Measurements from ENCODE around the gene ENOX1.

The ENOX1 gene

GRCh38 chr13:43232873-43233265 is 553.9 kb downstream of the ENOX1 start:
- no peaks in the 10 kb centered on the region for H3K27me3 Mint-ChIP-seq (ENCODE audit: low read depth)
- H3K4me1 Mint-ChIP-seq = peaks cover 14% of the 10 kb centered on the region
- no peak overlapping the region for H3K4me3 Mint-ChIP-seq
- H3K27ac Mint-ChIP-seq = no peak overlapping the region
- TF ChIP-seq CTCF (IDR thresholded peaks at IDR 0.05; ENCODE audit: unreplicated experiment in 3 of 3) = no peak
- H3K9me3 Mint-ChIP-seq = no peaks in the 10 kb centered on the region
- H3K36me3 Mint-ChIP-seq (ENCODE audit: low read depth) = no peaks in the 10 kb centered on the region

DNA sequence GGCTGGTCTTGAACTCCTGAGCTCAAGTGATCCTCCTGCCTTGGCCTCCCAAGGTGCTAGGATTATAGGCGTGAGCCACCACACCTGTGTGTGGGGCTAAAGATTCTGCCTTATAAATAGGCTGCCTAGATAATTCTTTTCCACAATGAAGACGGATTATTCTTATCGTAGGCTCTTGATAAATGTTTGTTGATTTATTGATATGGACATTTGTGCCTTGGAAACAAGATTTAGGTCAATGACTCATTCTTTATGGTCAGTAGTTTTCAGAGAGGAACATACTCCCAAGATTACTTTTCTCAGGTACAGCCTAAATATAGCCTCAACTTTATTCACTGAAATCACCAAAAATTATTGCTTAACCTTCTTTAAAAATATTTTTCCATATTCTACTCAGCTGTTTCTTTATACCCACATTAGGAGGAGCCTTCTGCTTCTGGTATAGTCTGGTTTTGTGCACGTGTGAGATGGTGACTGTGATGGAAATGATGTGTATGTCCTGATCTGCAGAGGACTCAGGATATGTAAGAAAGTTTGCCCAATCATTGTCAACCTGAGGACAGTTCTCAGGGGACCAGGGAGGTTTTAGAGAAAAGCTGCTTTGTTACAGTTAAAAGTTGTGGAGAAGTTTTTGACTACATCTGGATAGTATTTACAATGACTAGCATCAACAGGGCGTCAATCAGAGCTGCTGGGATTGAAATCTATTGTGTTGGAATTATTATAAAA is 554.5 kb downstream of the ENOX1 start:
- H3K9me3 Mint-ChIP-seq = no peaks in the 10 kb centered on the region
- H3K4me1 Mint-ChIP-seq = peaks cover 14% of the 10 kb centered on the region
- no peaks in the 10 kb centered on the region for H3K27me3 Mint-ChIP-seq (ENCODE audit: low read depth)
- TF ChIP-seq CTCF (IDR thresholded peaks at IDR 0.05; ENCODE audit: unreplicated experiment in 3 of 3) = no peak
- no peak overlapping the region for H3K4me3 Mint-ChIP-seq
- H3K36me3 Mint-ChIP-seq (ENCODE audit: low read depth) = no peaks in the 10 kb centered on the region
- no peak overlapping the region for H3K27ac Mint-ChIP-seq

- H3K9me3 Mint-ChIP-seq = no peaks in the 10 kb centered on the region
- no peak for TF ChIP-seq CTCF (IDR thresholded peaks at IDR 0.05; ENCODE audit: unreplicated experiment in 3 of 3)
- H3K4me3 Mint-ChIP-seq = no peak overlapping the region
- H3K36me3 Mint-ChIP-seq (ENCODE audit: low read depth) = no peaks in the 10 kb centered on the region
- H3K27me3 Mint-ChIP-seq (ENCODE audit: low read depth) = peaks cover 3% of the 10 kb centered on the region
- H3K4me1 Mint-ChIP-seq = peaks cover 14% of the 10 kb centered on the region
- H3K27ac Mint-ChIP-seq = no peak overlapping the region
These were observed 555.8 kb downstream of the ENOX1 start for GRCh38 chr13:43230989-43231388.

GRCh38 chr13:43229506-43229905 is 557.3 kb downstream of the ENOX1 start:
- Mint-ChIP-seq H3K27ac (no peak overlapping the region), H3K27me3 (ENCODE audit: low read depth) (peaks cover 3% of the 10 kb centered on the region), H3K36me3 (ENCODE audit: low read depth) (no peaks in the 10 kb centered on the region), H3K9me3 (no peaks in the 10 kb centered on the region), H3K4me3 (no peak overlapping the region), H3K4me1 (peaks cover 18% of the 10 kb centered on the region)
- TF ChIP-seq CTCF (IDR thresholded peaks at IDR 0.05; ENCODE audit: unreplicated experiment in 3 of 3) = no peak

GRCh38 chr13:43227721-43228120 is 559.1 kb downstream of the ENOX1 start:
- Mint-ChIP-seq H3K36me3 (ENCODE audit: low read depth) (no peaks in the 10 kb centered on the region), H3K4me1 (peaks cover 19% of the 10 kb centered on the region), H3K4me3 (no peak overlapping the region), H3K27me3 (ENCODE audit: low read depth) (peaks cover 3% of the 10 kb centered on the region), H3K9me3 (no peaks in the 10 kb centered on the region), H3K27ac (no peak overlapping the region)
- TF ChIP-seq CTCF (IDR thresholded peaks at IDR 0.05; ENCODE audit: unreplicated experiment in 3 of 3) = no peak

DNA sequence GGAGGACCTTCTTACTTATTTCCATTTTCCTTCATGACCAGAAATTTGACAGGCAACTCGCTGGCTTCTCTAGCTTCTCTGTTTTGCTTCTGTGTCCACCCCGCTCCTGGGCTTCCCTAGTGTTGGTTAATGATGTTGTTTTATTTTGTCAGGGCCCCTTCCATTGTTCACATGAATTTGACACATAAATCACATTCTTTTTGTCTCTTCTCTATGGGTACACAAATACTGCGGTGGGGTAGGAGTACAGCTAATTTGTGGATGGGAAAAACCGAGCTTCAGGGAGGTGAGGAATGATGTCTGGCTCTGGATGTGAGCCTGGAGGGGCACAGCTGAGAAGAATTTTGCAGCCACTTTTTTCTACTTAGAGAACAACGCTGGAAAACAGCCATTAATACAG is 563.6 kb downstream of the ENOX1 start:
- H3K36me3 Mint-ChIP-seq (ENCODE audit: low read depth) = no peaks in the 10 kb centered on the region
- H3K27me3 Mint-ChIP-seq (ENCODE audit: low read depth) = peaks cover 6% of the 10 kb centered on the region
- no peak overlapping the region for H3K4me3 Mint-ChIP-seq
- TF ChIP-seq CTCF (IDR thresholded peaks at IDR 0.05; ENCODE audit: unreplicated experiment in 3 of 3) = no peak
- peaks cover 11% of the 10 kb centered on the region for H3K4me1 Mint-ChIP-seq
- H3K27ac Mint-ChIP-seq = no peak overlapping the region
- no peaks in the 10 kb centered on the region for H3K9me3 Mint-ChIP-seq
